ENCODE measurements around the gene GBX2. TPM values are rescaled to one million over a fixed set of nuclear protein-coding genes. Genes with fewer than 3 reads are reported as not detected.

The GBX2 gene
- total RNA-seq, 3 donors from 2014 or later, result not detected

GRCh38 chr2:236159778-236160170, 8.4 kb downstream of the GBX2 start:
- no peak for TF ChIP-seq CTCF (IDR thresholded peaks at IDR 0.05)
- intact Hi-C loops (cut with DNase I, micrococcal nuclease), result no loop called here
- Histone ChIP-seq H3K9me3 (no peaks in the 10 kb centered on the region), H3K4me3 (no peak overlapping the region), H3K4me1 (ENCODE audit: low read depth) (peaks cover 17% of the 10 kb centered on the region), H3K36me3 (ENCODE audit: low read depth) (no peaks in the 10 kb centered on the region)
- no peak for DNase-seq
- ATAC-seq, result no peak

- Histone ChIP-seq H3K4me1 (ENCODE audit: low read depth) (peaks cover 11% of the 10 kb centered on the region), H3K36me3 (ENCODE audit: low read depth) (no peaks in the 10 kb centered on the region), H3K4me3 (no peak overlapping the region), H3K9me3 (no peaks in the 10 kb centered on the region)
- no peak for TF ChIP-seq CTCF (IDR thresholded peaks at IDR 0.05)
- no peak for ATAC-seq
- intact Hi-C loops (cut with DNase I, micrococcal nuclease), result no loop called here
- no peak for DNase-seq
Observed at GRCh38 chr2:236158969-236159777, 9.0 kb downstream of the GBX2 start.

DNA sequence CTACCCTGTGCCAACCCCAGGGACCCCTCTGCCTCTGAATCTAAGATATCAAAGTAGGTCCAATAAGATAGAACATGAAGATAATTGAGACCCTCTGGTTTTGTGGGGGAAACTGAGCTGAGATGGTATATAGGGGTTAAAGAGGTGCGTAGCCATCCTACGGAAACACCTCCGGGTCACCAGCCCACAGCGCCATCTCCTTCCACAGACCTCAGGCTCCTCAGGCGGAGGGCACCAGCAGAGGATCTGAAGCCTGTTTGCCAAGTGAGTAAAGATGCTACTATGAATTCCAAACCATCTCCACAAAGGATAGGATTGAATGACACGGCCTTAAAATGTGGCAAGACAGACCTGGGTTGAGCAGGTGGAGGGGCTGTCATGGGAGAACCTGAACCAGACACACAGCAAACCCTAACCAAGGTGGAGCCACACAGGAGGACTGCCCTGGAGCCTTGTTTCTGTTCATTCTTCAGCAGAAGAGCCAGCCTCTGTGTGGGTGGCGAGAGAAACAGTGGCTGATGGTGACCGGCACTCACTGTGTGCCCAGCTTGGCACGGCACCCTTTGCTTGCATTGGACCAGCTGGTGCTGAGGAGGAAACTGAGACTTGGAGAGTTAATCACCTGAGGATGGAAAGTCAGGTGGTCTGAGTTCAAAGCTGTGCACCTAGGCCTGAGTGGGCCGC, 10.2 kb downstream of the GBX2 start:
- intact Hi-C loops (cut with DNase I, micrococcal nuclease), result no loop called here
- Histone ChIP-seq H3K9me3 (peaks cover 4% of the 10 kb centered on the region), H3K4me1 (ENCODE audit: low read depth) (no peaks in the 10 kb centered on the region), H3K4me3 (no peak overlapping the region), H3K36me3 (ENCODE audit: low read depth) (no peaks in the 10 kb centered on the region)
- no peak for TF ChIP-seq CTCF (IDR thresholded peaks at IDR 0.05)
- DNase-seq, result no peak
- ATAC-seq, result no peak

- H3K9me3 ChIP-seq, result peaks cover 7% of the 10 kb centered on the region
- no peak for DNase-seq
- intact Hi-C loops (cut with DNase I, micrococcal nuclease), result no loop called here
- no peak overlapping the region for H3K4me3 ChIP-seq
- H3K4me1 ChIP-seq (ENCODE audit: low read depth), result no peaks in the 10 kb centered on the region
- no peaks in the 10 kb centered on the region for H3K36me3 ChIP-seq (ENCODE audit: low read depth)
- no peak for ATAC-seq
- no peak for TF ChIP-seq CTCF (IDR thresholded peaks at IDR 0.05)
Observed at GRCh38 chr2:236157366-236157765, 10.8 kb downstream of the GBX2 start.

DNA sequence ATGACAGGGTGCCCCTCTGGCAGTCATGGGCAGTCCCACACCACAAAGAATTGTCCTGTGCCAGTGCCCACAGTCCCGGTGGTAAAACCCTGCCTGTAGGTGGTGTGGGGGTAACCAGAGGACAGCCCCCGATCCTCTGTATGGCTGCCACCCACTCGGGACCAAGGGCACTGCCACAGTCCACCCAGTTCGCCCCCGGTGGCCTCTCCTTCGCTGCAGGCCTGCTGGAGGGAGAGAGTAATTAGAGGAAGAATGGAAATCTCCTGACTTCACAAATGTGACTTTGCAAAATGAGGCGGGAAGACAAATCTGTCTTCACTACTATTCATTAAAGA, 11.4 kb downstream of the GBX2 start:
- Histone ChIP-seq H3K9me3 (peaks cover 7% of the 10 kb centered on the region), H3K4me3 (no peak overlapping the region), H3K36me3 (ENCODE audit: low read depth) (no peaks in the 10 kb centered on the region), H3K4me1 (ENCODE audit: low read depth) (no peaks in the 10 kb centered on the region)
- no peak for DNase-seq
- no peak for TF ChIP-seq CTCF (IDR thresholded peaks at IDR 0.05)
- no peak for ATAC-seq
- intact Hi-C loops (cut with DNase I, micrococcal nuclease), result no loop called here

Measured in mucosa of descending colon (tissue), 3 donors.